Iris pigment epithelial cell (primary cell): ENCODE results near the gene RIPK1.

ENCODE experiments used
- DNase-seq: peaks from one replicate; pipeline ENCODE4 v3.0.0-alpha.2; 2011; ENCODE audit warnings: low read depth

Gene RIPK1

GRCh38 chr6:3085074-3085473 lies 16.8 kb downstream of the RIPK1 start:
- DNase-seq, result no peak

- no peak for DNase-seq
Observed at GRCh38 chr6:3086282-3086946, 18.1 kb downstream of the RIPK1 start.

GRCh38 chr6:3088446-3088845 lies 20.2 kb downstream of the RIPK1 start:
- peak; percentile 78 for DNase-seq

- DNase-seq, result no peak
Observed at GRCh38 chr6:3088968-3089367, 20.7 kb downstream of the RIPK1 start.

GRCh38 chr6:3090013-3090412 lies 21.7 kb downstream of the RIPK1 start:
- peak; percentile 14 for DNase-seq

- no peak for DNase-seq
Observed at GRCh38 chr6:3094815-3095214, 26.5 kb downstream of the RIPK1 start.

GRCh38 chr6:3102875-3103274 lies 34.6 kb downstream of the RIPK1 start:
- DNase-seq, result peak; percentile 23

- DNase-seq, result no peak
Observed at GRCh38 chr6:3108746-3109414, 40.6 kb downstream of the RIPK1 start.

- no peak for DNase-seq
Observed at GRCh38 chr6:3109761-3110160, 41.5 kb downstream of the RIPK1 start.

- no peak for DNase-seq
Observed at GRCh38 chr6:3114377-3114776, 46.1 kb downstream of the RIPK1 start.

- DNase-seq, result peak; percentile 74
Observed at GRCh38 chr6:3117912-3118352, 49.6 kb downstream of the RIPK1 start.

GRCh38 chr6:3118353-3119039 lies 50.2 kb downstream of the RIPK1 start, which contains the start of gene BPHL:
TSS of gene BPHL (plus strand) at chr6:3118711. CDS start at chr6:3118741, 30 bp downstream.
- DNase-seq, result peak; percentile 89

GRCh38 chr6:3119040-3119723 lies 50.9 kb downstream of the RIPK1 start:
- DNase-seq, result peak; percentile 31

GRCh38 chr6:3120765-3121089 lies 52.4 kb downstream of the RIPK1 start:
- DNase-seq, result no peak

GRCh38 chr6:3122823-3123182 lies 54.5 kb downstream of the RIPK1 start:
- DNase-seq, result no peak

GRCh38 chr6:3124667-3125066 lies 56.4 kb downstream of the RIPK1 start:
- DNase-seq, result no peak

- no peak for DNase-seq
Observed at GRCh38 chr6:3125815-3126214, 57.5 kb downstream of the RIPK1 start.

- DNase-seq, result no peak
Observed at GRCh38 chr6:3128356-3129108, 60.2 kb downstream of the RIPK1 start.

- no peak for DNase-seq
Observed at GRCh38 chr6:3131695-3132094, 63.4 kb downstream of the RIPK1 start.

GRCh38 chr6:3133515-3133914 lies 65.2 kb downstream of the RIPK1 start:
- DNase-seq, result no peak

GRCh38 chr6:3135668-3136291 lies 67.5 kb downstream of the RIPK1 start:
- DNase-seq, result no peak
